ENCODE measurements around the gene KCNRG. TPM values are rescaled to one million over a fixed set of nuclear protein-coding genes. Genes with fewer than 3 reads are reported as not detected.

KCNRG gene, protein sequence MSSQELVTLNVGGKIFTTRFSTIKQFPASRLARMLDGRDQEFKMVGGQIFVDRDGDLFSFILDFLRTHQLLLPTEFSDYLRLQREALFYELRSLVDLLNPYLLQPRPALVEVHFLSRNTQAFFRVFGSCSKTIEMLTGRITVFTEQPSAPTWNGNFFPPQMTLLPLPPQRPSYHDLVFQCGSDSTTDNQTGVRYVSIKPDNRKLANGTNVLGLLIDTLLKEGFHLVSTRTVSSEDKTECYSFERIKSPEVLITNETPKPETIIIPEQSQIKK
- polyA plus RNA-seq, result 0.24 TPM in 1 of 2 replicates, not detected in the other

DNA sequence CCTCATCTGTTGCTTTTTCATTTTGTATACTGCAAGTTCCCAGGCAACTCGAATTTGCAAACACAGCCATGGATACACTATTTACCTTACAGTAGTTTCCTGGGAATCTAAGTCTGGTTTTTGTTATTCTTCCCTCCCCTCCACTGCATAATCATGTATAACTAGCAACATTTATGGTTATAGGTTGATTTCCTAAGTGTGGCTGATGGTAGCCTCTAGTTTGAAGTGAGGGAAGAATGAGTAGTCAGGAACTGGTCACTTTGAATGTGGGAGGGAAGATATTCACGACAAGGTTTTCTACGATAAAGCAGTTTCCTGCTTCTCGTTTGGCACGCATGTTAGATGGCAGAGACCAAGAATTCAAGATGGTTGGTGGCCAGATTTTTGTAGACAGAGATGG is at the start of gene KCNRG:
Gene KCNRG, plus strand, starts transcription at position 187 of the 400 bp plus-strand sequence. Its CDS starts 50 bp downstream, at position 237.

DNA sequence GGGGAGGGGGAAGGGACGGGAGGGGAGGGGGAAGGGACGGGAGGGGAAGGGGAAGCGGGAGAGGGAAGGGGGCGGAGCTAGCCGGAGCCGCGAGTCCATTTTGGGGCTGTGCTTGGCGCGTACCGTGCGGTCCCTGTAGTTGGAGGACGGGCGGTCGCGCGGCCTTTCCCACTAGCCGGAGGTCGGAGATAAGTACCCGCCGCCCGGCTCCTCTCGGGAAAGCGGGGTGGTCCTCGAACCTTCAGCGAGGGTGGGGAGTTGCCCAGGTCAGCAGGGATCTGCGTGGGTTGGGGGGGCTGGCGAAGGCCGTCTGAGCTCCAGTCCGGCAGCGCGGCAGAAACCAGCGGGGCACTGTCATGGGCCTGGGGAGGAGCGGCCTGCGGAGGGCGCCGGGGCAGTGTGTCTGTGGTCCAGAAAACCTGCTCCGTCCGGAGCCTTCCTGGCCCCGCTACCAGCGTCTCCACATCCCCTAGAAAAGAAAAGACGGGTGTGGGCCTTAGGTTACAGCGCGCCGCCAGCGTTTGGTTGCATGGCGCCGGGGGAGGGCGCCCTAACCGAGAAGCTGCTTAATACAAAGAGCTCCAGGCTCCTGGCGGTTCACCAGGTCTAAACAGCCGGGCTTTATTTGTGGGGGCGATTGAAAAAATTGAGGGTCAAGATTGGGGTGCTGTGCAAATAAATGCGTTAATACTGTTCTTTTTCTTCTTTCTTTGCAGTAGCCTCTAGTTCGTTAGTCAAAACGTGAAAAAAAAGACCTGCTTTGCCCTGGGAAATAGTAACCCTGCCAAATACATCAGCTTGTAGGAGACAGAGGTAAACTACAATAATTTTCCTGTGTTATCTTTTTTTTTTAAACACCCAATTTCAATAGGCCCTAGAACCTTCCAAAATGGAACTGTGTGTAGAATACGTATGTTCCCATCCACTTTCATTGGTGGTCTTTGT is 18.0 kb upstream of the KCNRG start, which contains the start of gene TRIM13:
Gene TRIM13, plus strand, starts transcription at position 92 of the 945 bp plus-strand sequence. CDS start 14,899 bp downstream, outside the sequence.

Other genes with a start within 250 kb of the KCNRG start
- gene KPNA3, start 222.8 kb upstream of the KCNRG start, polyA plus RNA-seq, result 23.6 and 27.4 TPM in 2 replicates
- 35.1 and 37.1 TPM in 2 replicates for gene SPRYD7, start 79.1 kb upstream of the KCNRG start, polyA plus RNA-seq
- 21.8 and 22.5 TPM in 2 replicates for gene TRIM13, start 18.4 kb upstream of the KCNRG start, polyA plus RNA-seq

All from Purkinje cell (primary cell).